ENCODE measurements around the gene CTNND1.
"Not testable (repeated sequence)": the region's sequence is repeated elsewhere in the genome, so short reads cannot be mapped to it uniquely, and the experiment has no call there.

Gene CTNND1

GRCh38 chr11:57788703-57789088 lies 27.1 kb downstream of the CTNND1 start:
- peak overlapping the region; percentile 92 for H3K27ac ChIP-seq
- no peak for DNase-seq (ENCODE audit: low read depth, low spot score)

DNA sequence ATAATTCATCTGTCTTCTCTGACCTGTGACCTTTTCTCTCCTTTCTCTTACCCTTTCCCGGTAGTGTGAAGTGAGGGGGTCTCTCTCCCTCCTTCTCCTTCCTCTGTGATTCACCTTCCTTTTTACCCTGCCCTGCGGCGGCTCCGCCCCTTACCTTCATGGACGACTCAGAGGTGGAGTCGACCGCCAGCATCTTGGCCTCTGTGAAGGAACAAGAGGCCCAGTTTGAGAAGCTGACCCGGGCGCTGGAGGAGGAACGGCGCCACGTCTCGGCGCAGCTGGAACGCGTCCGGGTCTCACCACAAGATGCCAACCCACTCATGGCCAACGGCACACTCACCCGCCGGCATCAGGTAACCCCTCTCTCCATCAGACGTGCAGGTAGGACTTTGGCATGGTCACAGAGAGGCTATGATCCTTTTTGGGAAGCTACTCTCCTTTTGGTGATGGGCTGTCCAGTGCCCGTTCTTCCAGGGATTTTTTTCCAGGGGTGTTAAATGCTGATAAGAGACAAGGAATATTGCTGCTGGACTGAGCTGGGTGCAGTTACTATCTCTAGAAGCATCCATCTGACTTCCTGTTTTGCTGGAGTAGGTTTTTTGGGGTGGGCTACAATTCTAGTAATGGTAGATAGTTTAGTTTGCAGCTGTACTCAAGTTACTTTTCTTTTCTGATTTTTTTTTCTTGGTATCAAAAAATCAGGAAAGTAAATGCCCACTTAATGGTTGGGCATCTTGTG lies 29.9 kb downstream of the CTNND1 start:
- H3K27ac ChIP-seq: peak overlapping the region; percentile 83
- no peak for DNase-seq (ENCODE audit: low read depth, low spot score)

GRCh38 chr11:57792060-57792541 lies 30.5 kb downstream of the CTNND1 start:
- H3K27ac ChIP-seq: peak overlapping the region; percentile 83
- no peak for DNase-seq (ENCODE audit: low read depth, low spot score)

- peak overlapping the region; percentile 83 for H3K27ac ChIP-seq
Measured at GRCh38 chr11:57792870-57793269, 31.3 kb downstream of the CTNND1 start.

DNA sequence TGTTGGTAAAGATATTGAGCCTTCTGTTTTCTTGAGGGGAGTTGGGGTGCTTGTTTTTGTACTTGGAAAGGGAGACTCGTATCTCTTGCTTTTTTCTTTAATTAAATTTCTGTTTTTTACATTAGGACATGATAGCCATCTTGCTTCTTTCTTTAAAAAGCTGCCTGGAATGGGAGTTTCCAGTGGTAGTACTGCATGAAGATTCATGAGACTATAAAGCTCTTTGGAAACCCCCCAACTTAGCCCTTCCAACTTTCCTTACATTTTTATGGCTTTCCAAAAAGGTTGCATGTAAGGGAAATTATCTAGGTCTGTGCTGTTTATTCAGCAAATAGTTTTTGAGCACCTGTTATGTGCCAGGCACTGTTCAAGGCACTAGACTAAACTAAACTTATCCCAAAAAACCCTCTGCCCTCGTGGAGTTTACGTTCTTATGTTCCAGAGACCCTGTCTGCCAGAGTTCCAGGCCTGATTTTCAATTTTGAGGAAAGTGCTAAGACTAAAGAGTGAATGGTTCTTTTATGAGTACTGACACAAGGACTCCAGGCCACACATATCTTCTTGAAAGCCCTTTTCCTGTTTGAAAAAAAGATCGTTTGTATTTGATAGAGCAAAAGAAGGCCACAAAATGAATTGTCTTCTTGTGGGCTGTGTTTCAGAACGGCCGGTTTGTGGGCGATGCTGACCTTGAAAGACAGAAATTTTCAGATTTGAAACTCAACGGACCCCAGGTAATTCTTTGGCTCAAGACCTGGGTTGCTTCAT lies 31.9 kb downstream of the CTNND1 start:
- peak overlapping the region; percentile 83 for H3K27ac ChIP-seq
- DNase-seq (ENCODE audit: low read depth, low spot score): no peak

More at GRCh38 chr11:57792870-57793269, 31.3 kb downstream of the CTNND1 start:
- DNase-seq (ENCODE audit: low read depth, low spot score): no peak

DNA sequence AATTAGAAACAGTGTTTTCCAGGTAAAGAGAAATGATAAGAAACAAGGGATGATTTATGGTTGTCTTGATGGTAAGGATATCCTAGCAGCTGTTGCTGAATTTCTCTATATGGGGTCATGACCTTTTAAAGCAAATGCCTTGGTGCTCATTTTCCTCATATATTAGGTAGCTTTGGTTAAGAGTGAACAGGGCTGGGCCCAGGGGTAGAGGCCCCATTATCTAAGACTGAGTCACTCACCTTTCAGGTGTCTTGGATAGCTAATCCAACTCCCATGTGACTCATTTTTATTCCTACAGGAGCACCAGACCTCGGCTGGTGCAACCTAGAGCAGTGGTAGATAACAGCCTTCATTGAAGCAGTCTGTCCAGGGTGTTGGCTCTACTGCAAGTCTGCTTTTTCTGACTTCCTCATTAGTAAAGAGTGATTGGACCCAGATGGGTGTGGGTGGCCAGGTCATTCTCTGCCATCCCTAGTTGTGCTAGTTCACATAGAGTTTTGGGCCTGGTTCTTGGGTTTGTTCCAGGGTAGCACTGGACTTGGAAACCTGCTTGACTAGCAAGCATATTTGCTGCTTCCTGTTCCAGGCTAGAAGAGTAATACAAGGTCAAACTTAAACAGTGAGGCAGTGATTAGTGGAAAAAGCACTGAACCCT lies 37.4 kb downstream of the CTNND1 start:
- H3K27ac ChIP-seq: peak overlapping the region; percentile 97
- DNase-seq (ENCODE audit: low read depth, low spot score): peak; percentile 97

- peak overlapping the region; percentile 97 for H3K27ac ChIP-seq
- peak; percentile 98 for DNase-seq (ENCODE audit: low read depth, low spot score)
Measured at GRCh38 chr11:57800444-57801182, 39.0 kb downstream of the CTNND1 start.

- H3K27ac ChIP-seq: peak overlapping the region; percentile 97
- no peak for DNase-seq (ENCODE audit: low read depth, low spot score)
Measured at GRCh38 chr11:57801183-57801485, 39.5 kb downstream of the CTNND1 start.

DNA sequence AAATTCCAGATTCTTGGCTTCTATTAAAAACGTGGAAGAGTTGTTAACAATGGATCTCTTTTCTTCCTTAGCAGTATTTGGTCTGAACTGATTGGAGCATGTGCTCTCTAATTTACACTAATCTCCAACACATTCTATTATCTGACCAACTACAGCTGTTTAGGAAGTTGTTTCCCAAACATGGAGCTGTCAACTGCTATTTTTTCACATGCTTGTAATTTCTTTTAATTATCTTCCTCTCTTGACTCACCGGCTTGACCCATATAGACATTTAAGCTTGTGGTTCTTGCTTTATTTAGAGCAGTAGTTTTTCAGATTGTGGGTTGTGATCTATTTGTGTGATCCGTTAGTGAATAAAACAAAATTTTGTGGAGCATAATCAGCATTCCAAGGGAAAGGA lies 40.8 kb downstream of the CTNND1 start:
- DNase-seq (ENCODE audit: low read depth, low spot score): no peak
- peak overlapping the region; percentile 97 for H3K27ac ChIP-seq

- no peak overlapping the region for H3K27ac ChIP-seq
- no peak for DNase-seq (ENCODE audit: low read depth, low spot score)
Measured at GRCh38 chr11:57804466-57804865, 42.9 kb downstream of the CTNND1 start.

GRCh38 chr11:57805780-57806179 lies 44.2 kb downstream of the CTNND1 start:
- no peak overlapping the region for H3K27ac ChIP-seq
- DNase-seq (ENCODE audit: low read depth, low spot score): no peak

GRCh38 chr11:57812634-57813033 lies 51.0 kb downstream of the CTNND1 start:
- DNase-seq (ENCODE audit: low read depth, low spot score): no peak
- no peak overlapping the region for H3K27ac ChIP-seq

DNA sequence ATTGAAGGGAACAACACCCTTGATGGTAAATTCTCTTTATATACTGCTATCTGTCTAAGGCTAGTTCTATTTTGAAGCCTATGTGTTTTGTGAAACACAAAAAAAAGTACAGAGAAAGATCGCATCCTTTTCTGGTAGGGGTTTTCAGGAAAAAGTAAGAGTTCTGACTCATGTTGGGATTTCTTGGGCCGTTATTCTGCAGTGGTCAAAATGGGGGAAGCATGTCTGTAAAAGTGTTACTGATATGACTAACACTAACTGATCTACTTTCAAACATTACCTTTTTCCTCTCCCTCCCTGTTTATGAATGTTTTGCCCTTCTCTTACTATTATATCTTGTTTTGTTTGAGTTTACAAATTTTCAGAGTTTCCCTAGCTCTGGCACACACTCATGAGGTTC lies 53.9 kb downstream of the CTNND1 start:
- no peak for DNase-seq (ENCODE audit: low read depth, low spot score)
- no peak overlapping the region for H3K27ac ChIP-seq

DNA sequence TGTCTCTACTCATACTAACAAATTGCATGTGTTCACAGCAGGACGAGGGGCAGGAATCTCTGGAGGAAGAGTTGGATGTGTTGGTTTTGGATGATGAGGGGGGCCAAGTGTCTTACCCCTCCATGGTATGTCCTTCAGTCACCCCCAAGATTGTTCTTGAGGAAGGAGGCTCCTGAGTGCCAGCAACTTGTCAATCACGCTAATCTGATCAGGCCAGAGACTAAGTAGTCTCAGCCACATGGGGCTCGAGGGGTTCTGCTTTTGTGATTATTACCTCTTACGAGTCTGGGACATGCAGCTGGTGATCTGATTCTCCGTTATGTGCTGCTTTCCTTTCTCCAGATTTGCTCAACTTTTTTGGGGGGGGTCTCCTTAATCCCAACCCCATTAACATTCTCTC lies 54.3 kb downstream of the CTNND1 start:
- H3K27ac ChIP-seq: no peak overlapping the region
- no peak for DNase-seq (ENCODE audit: low read depth, low spot score)

DNA sequence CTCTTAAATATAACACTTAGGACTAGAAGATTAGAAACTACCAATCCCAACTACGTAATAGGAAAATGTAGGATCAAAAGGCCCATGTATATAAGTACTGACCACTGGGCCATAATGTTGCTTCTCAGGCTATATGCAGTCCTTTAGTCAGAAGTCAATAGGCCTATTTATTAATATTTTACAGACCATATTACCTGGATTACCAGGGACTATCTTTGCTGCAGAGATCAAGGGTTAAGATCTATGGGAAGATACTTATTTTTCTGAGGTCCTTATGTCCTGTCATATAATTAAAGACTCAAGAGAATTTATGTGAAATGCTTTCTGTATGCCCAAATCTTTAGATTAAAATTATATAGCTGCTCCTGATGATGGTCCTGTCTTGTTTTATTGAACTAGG lies 57.2 kb downstream of the CTNND1 start:
- DNase-seq (ENCODE audit: low read depth, low spot score): no peak
- no peak overlapping the region for H3K27ac ChIP-seq

GRCh38 chr11:57819252-57819979 lies 57.8 kb downstream of the CTNND1 start:
- no peak overlapping the region for H3K27ac ChIP-seq
- no peak for DNase-seq (ENCODE audit: low read depth, low spot score)

DNA sequence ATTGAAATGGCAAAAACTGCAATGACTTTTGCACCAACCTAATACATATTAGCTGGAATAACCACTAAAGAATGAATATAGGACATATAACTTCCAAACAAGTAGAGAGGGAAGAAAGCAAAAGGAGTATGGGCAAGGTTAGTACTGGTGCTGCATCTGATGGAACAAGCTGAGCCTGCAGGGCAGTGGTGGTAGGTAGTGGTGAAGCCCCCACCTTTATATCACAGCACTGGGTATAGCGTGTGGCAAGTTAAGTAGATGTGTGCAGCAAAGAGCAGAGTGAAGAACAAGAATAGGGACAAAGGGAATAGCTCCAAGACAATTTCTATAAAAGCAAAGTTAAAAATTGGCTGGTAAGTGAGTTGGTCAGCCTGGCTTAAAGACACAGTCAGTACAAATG lies 62.3 kb downstream of the CTNND1 start:
- no peak overlapping the region for H3K27ac ChIP-seq
- no peak for DNase-seq (ENCODE audit: low read depth, low spot score)

GRCh38 chr11:57834852-57835251 lies 73.2 kb downstream of the CTNND1 start:
- DNase-seq (ENCODE audit: low read depth, low spot score): no peak
- no peak overlapping the region for H3K27ac ChIP-seq

- not testable (repeated sequence) for DNase-seq (ENCODE audit: low read depth, low spot score); H3K27ac ChIP-seq
Measured at GRCh38 chr11:57838609-57839008, 77.0 kb downstream of the CTNND1 start.

- DNase-seq (ENCODE audit: low read depth, low spot score): no peak
Measured at GRCh38 chr11:57842873-57843272, 81.3 kb downstream of the CTNND1 start.

More at GRCh38 chr11:57842873-57843272, 81.3 kb downstream of the CTNND1 start:
- no peak overlapping the region for H3K27ac ChIP-seq

Data from epithelial cell of prostate (primary cell).